GM18505 (cell line): ENCODE measurements around the gene NIPBL.
"Not testable (repeated sequence)": the region's sequence is repeated elsewhere in the genome, so short reads cannot be mapped to it uniquely, and the experiment has no call there.

Experiments
- ATAC-seq: cut with Tn5 transposase; IDR thresholded peaks from one replicate; pipeline ENCODE4 v1.9.1; 2021; ENCODE audit not compliant: unreplicated experiment
- POLR2A ChIP-seq: IDR thresholded peaks from 4 replicates; pipeline ENCODE4 v1.6.1; 2011; ENCODE audit warnings: borderline replicate concordance; ENCODE audit not compliant: insufficient read depth, insufficient read length; ENCODE audit errors: extremely low read depth

Gene NIPBL

DNA sequence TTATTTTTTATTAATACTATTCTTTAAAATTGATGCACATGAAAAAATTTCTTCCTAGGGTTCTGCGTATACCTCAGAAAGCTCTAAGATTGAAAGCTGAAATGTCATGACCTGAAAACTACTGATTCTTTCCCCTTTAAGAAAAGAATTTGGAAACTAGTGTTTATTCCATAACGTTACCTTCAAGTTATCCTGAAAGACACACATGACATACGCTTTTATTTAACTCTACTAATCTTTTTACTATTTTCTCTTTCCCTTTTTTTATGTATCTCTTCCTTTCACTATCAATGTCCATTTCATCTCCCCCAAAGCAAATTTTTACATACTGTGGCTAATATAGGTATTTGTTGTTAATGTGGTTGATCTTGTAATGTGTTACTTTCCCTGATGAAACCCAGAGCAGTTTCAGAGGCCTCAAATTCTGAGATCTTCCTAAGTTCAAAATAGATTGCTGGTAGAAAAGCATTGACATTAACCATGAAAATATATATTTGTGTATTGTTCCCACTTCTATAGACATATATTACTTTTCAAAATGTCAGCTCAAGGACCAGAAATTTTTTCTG, 7.4 kb downstream of the NIPBL start:
- no peak for TF ChIP-seq POLR2A
- no peak for ATAC-seq

DNA sequence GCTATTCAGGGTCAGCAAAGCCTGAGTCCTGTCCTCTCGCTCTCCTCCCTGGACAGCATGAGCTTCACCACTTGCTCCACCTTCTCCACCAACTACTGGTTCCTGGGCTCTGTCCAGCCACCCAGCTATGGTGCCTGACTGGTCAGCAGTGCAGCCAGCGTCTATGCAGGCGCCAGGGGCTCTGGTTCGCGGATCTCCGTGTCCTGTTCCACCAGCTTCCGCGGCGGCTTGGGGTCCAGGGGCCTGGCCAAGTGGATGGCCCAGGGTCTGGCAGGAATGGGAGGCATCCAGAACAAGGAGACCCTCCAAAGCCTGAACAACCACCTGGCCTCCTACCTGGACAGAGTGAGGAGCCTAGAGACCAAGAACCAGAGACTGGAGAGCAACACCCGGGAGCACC, 8.6 kb downstream of the NIPBL start:
- TF ChIP-seq POLR2A = no peak
- ATAC-seq = no peak

DNA sequence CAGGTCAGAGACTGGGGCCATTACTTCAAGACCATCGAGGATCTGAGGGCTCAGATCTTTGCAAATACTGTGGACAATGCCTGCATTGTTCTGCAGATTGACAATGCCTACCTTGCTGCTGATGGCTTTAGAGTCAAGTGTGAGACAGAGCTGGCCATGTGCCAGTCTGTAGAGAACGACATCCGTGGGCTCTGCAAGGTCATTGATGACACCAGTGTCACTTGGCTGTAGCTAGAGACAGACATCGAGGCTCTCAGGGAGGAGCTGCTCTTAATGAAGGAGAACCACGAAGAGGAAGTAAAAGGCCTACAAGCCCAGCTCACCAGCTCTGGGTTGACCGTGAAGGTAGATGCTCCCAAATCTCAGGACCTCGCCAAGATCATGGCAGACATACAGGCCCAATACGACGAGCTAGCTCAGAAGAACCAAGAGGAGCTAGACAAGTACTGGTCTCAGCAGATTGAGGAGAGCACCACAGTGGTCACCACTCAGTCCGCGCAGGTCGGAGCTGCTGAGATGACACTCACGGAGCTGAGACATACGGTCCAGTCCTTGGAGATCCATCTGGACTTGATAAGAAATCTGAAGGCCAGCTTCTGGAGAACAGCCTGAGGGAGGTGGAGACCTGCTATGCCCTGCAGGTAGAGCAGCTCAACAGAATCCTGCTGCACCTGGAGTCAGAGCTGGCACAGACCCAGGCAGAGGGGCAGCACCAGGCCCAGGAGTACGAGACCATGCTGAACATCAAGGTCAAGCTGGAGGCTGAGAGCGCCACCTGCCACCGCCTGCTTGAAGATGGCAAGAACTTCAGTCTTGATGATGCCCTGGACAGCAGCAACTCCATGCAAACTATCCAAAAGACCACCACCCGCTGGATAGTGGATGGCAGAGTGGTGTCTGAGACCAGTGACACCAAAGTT, 9.3 kb downstream of the NIPBL start:
- no peak for ATAC-seq
- no peak for TF ChIP-seq POLR2A

DNA sequence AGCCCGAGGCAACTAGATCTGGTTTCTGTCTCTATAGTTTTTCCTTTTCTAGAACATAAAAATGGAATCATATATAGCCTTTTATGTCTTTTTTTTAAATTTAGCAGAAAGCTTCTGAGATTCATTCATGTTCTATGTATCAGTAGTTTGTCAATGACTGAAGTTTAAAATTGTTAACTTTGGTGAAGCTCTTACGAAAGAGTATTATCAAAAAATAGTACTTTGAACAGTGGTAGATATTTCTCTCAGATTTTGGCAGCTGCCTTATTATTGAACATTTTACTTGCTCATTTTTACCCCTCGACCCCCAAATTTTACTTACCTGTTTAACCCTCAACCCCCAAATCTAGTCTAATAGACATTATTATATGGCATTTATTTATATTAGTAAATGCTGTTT, 10.2 kb downstream of the NIPBL start:
- ATAC-seq = no peak
- TF ChIP-seq POLR2A = no peak

DNA sequence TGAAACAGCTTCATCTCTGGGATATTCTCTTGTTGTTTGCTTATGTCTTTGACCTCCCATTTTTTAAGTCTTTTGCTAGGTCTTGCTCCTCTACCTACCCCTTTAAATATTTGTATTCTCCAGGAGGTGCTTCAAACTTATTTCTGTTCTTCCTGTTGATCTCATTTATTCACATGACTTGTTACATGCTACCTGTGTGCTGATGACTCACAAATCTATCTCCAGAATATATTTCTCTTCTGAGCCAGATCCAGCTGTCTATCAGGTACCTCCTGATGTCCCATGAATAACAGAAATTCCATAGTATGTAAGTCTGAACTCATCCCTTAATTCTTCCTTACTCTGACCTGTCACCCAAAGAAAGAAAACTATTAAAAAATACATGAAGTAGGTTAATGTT, 11.0 kb downstream of the NIPBL start:
- no peak for ATAC-seq
- TF ChIP-seq POLR2A = no peak

DNA sequence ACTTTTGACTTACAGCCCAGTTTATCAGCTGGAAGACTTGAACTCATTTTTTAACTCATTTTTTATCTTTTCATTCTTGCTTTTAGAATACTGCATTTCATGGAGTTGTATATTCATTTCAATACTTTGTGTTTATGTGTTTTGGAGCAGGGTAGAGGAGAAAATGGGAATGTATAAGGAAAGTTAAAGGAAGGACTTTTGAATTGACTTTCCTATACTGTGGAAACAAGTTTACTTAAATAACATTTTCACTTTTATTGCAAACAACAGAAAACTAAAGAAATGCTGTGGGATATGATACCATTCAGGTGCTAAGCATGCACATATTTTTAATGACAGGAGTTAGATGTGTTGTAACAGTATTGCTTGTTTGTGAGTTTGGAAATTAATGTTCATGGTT, 11.7 kb downstream of the NIPBL start:
- TF ChIP-seq POLR2A = no peak
- ATAC-seq = no peak

DNA sequence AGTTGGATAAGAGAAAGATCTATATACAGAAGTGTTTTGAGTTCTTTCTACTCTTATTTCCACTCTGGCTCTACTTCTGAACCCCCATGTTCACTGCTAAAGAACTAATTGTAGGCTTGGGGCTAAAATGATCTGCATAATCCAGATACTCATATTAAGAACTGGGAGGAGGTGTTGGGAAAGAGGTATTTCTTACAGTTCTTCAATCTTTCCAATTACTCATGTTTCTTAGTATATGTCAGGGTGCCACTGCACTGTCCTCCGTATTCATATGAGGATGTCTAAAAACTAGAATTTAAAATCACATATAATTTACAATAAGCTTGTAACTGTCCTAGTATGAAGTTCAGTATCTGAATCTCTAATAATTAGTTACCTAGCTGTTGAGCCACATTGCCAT, 12.7 kb downstream of the NIPBL start:
- TF ChIP-seq POLR2A = no peak
- no peak for ATAC-seq

DNA sequence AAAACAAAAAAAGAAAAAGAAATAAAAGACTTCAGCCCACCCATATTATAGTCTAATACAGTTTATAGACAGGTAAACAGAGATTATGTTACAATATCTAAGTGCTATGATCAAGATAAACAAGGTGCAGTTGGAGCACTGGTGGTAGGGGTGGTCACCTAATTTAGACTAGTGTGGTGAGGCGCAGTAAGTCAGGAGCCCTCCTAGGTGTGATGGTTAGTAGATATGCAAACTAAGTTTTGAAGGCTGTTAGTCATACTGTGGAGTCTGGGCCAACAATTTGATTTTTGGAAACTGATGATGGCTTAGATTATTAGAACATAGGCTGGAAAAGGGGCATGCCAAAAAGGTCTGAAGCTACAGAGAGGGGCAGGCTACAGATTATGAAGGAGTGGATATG, 14.7 kb downstream of the NIPBL start:
- ATAC-seq = no peak
- no peak for TF ChIP-seq POLR2A

DNA sequence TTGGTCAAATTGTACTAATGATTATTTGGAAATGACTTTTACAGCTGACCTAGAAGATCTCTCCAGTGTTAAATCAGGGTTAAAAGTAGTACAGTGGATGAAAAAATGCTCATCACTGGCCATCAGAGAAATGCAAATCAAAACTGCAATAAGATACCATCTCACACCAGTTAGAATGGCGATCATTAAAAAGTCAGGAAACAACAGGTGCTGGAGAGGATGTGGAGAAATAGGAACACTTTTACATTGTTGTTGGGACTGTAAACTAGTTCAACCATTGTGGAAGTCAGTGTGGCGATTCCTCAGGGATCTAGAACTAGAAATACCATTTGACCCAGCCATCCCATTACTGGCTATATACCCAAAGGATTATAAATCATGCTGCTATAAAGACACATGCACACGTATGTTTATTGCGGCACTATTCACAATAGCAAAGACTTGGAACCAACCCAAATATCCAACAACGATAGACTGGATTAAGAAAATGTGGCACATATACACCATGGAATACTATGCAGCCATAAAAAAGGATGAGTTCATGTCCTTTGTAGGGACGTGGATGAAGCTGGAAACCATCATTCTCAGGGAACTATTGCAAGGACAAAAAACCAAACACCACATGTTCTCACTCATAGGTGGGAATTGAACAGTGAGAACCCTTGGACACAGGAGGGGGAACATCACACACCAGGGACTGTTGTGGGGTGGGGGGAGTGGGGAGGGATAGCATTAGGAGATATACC, 15.7 kb downstream of the NIPBL start:
- not testable (repeated sequence) for ATAC-seq

DNA sequence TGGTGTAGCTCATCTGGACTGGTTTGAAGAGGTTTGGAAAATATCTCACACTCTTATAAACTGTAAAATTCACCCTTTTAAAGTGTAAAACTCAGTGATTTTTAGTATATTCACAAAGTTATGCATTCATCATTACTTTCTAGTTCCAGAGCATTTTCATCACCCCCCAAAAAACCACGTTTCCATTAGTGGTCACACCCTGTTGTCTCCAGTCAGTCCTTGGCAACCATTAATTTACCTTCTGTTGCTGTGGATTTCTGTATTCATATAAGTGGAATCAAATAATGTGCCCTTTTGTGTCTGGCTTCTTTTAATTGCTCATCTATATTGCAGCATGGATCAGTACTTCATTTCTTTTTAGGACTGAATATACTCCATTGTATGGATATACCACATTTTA, 18.4 kb downstream of the NIPBL start:
- no peak for ATAC-seq
- no peak for TF ChIP-seq POLR2A

DNA sequence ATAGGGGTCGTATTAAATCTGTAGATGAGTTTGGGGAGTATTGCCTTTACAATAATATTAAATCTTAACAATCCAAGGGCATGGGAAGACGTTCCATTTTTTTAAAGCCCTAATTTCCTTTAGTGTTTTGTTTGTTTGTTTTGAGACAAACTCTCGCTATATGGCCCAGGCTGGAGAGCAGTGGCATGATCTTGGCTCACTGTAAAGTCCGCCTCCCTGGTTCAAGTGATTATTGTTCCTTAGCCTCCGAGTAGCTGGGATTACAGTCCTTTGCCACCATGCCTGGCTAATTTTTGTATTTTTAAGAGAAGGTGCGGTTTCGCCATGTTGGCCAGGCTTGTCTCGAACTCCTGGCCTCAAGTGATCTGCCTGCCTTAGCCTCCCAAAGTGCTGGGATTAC, 19.9 kb downstream of the NIPBL start:
- TF ChIP-seq POLR2A = no peak
- no peak for ATAC-seq

DNA sequence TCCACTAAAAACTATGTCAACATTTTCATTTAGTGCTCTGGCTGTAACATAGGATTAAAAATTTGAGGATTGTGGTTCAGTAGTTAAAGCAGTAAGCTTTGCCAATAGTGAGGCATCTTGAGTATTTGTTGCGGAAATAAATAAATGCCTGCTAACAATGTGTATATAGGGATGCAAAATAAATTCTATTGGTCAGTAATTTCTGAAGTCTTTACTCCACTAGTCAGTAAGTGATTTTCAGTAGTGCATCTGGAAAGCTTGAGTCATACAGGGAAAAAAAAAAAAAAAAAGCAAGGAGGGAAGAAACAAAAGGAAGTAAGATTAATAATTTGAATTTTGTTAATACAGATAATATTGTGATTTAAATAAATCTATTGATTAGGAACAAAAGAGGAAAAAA, 21.0 kb downstream of the NIPBL start:
- no peak for TF ChIP-seq POLR2A
- ATAC-seq = no peak

DNA sequence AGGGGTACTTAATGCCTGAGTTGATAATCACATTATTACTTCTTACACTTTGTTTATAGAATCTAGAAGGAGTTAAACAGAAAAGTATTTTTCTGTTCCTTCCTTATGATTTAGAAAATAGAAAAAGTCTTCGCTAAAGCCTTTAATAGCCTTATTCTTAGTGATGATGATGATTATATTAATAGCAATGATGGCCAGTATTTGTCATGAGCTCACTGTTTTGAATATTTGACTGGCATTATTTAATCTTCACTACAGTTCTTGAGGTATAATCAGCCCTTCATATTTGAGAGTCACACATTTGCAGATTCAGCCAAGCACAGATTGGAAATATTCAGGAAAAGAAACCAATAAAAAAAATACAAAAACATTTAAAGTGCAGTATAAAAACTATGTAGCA, 23.3 kb downstream of the NIPBL start:
- TF ChIP-seq POLR2A = no peak
- no peak for ATAC-seq

DNA sequence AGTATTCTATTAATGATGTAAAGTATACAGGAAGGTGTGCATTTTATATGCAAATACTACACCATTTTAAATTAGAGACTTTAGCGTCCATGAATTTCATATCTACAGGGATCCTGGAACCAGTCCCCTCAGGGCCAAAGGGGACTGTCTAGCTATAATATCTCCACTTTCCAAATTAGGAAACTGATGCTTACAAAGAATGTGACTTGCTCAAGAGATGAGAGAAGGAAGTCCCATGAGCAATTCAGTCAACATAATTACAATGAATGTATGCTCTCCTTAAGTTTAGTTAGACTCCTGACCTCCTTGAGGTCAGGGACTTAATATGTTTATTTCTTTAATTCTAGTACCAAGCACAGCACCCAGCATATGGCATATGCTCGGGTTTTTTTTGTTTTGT, 23.7 kb downstream of the NIPBL start:
- ATAC-seq = no peak
- TF ChIP-seq POLR2A = no peak

DNA sequence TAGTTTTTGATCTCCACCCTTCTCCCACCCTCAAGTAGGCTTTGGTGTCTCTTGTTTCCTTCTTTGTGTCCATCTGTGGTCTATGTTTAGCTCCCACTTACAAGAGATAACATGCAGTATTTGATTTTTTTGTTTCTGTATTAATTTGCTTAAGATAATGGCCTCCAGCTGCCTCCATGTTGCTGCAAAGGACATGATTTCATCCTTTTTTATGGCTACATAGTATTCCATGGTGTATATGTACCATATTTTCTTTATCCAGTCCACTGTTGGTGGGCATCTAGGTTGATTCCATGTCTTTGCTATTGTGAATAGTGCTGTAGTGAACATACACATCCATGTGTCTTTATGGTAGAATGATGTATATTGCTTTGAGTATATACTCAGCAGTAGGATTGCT, 24.5 kb downstream of the NIPBL start:
- not testable (repeated sequence) for ATAC-seq
